Left ventricle myocardium inferior (tissue), 1 donor: ENCODE measurements around the gene ARSI. TPM values are rescaled to one million over a fixed set of nuclear protein-coding genes. Genes with fewer than 3 reads are reported as not detected.

Experiments used
- DNase-seq: peaks from one replicate; pipeline ENCODE4 v3.0.0-alpha.2; 2020
- H3K27ac ChIP-seq: fragments of 200-600 bp; replicated peaks from 2 replicates; pipeline ENCODE4 v1.8.0; 2021
- H3K27me3 ChIP-seq: fragments of 200-600 bp; 2 replicates; pipeline ENCODE4 v1.8.0; 2021; ENCODE audit warnings: low read depth
- H3K36me3 ChIP-seq: fragments of 200-600 bp; 2 replicates; pipeline ENCODE4 v1.8.0; 2021
- H3K4me1 ChIP-seq: fragments of 200-600 bp; 2 replicates; pipeline ENCODE4 v1.8.0; 2021
- H3K4me3 ChIP-seq: fragments of 200-600 bp; 2 replicates; pipeline ENCODE4 v1.8.0; 2021; ENCODE audit warnings: mild to moderate bottlenecking, moderate library complexity
- H3K9me3 ChIP-seq: fragments of 200-600 bp; replicated peaks from 2 replicates; pipeline ENCODE4 v1.8.0; 2021
- CTCF ChIP-seq: fragments of 200-600 bp; IDR thresholded peaks from 2 replicates; pipeline ENCODE4 v1.8.0; 2021; ENCODE audit warnings: antibody characterized with exemption, mild to moderate bottlenecking, borderline replicate concordance
- intact Hi-C: fragments of 100-400 bp; cut with micrococcal nuclease; formaldehyde crosslinking; loops from one replicate; pipeline ENCODE4 v1.11.0; 2022
- total RNA-seq: library from RNA; stranded (reverse); fragmentation: NEBNext Ultra II Directional; extraction: Animal tissue kit (Norgen Biotek cat#: 25700); gene quantifications from one replicate; pipeline ENCODE4 v1.2.1, GENCODE V29; 2021
- donor health status: DM: no; HTN: yes; CAD: no; lungs with severe emphysema.

The ARSI gene
- total RNA-seq, 1 donor from 2014 or later, result 0.16 TPM

- Histone ChIP-seq H3K27ac (no peak overlapping the region), H3K4me3 (no peak overlapping the region), H3K4me1 (no peaks in the 10 kb centered on the region), H3K9me3 (no peaks in the 10 kb centered on the region), H3K36me3 (no peaks in the 10 kb centered on the region), H3K27me3 (no peaks in the 10 kb centered on the region)
- TF ChIP-seq CTCF, result no peak
- no peak for DNase-seq
- intact Hi-C loops, result no loop called here
Measured at GRCh38 chr5:150257424-150257823, 45.3 kb downstream of the ARSI start.

- Histone ChIP-seq H3K4me1 (no peaks in the 10 kb centered on the region), H3K36me3 (no peaks in the 10 kb centered on the region), H3K27me3 (no peaks in the 10 kb centered on the region), H3K9me3 (no peaks in the 10 kb centered on the region), H3K4me3 (no peak overlapping the region), H3K27ac (no peak overlapping the region)
- intact Hi-C loops, result no loop called here
- DNase-seq, result no peak
- no peak for TF ChIP-seq CTCF
Measured at GRCh38 chr5:150256410-150257064, 46.2 kb downstream of the ARSI start.

DNA sequence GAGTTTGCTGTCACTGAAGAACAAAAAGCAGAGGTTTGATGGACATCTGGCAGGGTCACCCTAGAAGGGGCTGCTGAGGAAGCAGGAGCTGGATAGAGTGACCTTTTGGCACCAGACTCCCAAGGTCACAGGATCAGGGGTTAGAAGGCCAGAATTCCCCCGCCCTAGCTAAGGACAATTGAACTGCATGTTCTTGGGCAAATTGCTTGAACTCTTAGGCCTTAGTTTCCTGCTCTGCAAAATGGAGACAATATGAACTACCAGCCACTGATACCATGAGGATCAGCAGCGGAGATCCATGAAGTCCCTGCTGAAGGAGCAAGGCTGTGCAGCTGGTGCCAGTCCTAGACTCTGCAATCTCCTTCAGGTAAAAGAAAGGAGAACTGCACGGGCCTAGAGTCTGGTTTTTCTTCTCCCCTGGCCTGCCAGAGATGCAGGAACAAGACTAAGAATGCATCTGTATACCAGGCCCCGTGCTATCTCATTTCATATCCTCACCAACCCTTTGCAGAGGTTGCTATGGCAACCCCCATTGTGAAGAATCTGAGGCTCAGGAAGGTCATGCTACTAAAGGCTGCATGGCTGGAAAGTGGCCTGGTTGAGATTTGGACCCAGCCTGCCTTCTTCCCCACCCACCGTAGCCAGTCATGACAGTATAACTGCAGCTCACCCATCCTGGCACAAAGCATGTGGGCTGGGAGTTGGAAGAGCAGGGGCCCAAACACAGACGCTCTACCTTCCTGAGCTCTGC lies 46.9 kb downstream of the ARSI start:
- TF ChIP-seq CTCF, result no peak
- intact Hi-C loops, result no loop called here
- Histone ChIP-seq H3K4me3 (no peak overlapping the region), H3K9me3 (no peaks in the 10 kb centered on the region), H3K27me3 (no peaks in the 10 kb centered on the region), H3K36me3 (no peaks in the 10 kb centered on the region), H3K27ac (no peak overlapping the region), H3K4me1 (no peaks in the 10 kb centered on the region)
- no peak for DNase-seq

DNA sequence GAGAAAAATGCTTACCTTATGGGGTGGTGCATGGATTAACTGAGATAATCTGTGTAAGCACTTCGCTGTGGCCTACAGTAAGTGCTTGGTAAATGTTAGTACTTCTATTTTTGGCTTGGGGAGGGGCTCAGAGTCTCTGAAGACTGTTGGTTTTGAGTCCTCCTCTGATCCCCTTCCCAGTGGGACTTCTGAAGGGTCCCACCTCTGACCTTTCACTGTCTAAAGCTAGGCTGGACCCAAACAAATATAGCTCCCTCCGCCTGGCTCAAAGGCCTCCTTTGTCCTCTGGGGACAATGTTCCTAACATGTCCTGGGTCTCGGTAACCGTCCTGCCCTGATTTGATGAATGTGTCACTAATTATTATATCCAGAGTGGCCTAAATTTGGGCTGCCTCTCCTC lies 47.9 kb downstream of the ARSI start:
- H3K36me3 ChIP-seq, result no peaks in the 10 kb centered on the region
- intact Hi-C loops, result no loop called here
- TF ChIP-seq CTCF, result no peak
- H3K9me3 ChIP-seq, result no peaks in the 10 kb centered on the region
- no peaks in the 10 kb centered on the region for H3K4me1 ChIP-seq
- no peak overlapping the region for H3K27ac ChIP-seq
- H3K4me3 ChIP-seq, result no peak overlapping the region
- no peak for DNase-seq
- H3K27me3 ChIP-seq, result no peaks in the 10 kb centered on the region

GRCh38 chr5:150254363-150254762 lies 48.3 kb downstream of the ARSI start:
- H3K36me3 ChIP-seq, result no peaks in the 10 kb centered on the region
- intact Hi-C loops, result no loop called here
- DNase-seq, result no peak
- H3K27me3 ChIP-seq, result no peaks in the 10 kb centered on the region
- no peak overlapping the region for H3K27ac ChIP-seq
- no peak overlapping the region for H3K4me3 ChIP-seq
- H3K4me1 ChIP-seq, result no peaks in the 10 kb centered on the region
- no peaks in the 10 kb centered on the region for H3K9me3 ChIP-seq
- TF ChIP-seq CTCF, result no peak
